ENCODE measurements around the gene ZNF181.

Gene ZNF181

DNA sequence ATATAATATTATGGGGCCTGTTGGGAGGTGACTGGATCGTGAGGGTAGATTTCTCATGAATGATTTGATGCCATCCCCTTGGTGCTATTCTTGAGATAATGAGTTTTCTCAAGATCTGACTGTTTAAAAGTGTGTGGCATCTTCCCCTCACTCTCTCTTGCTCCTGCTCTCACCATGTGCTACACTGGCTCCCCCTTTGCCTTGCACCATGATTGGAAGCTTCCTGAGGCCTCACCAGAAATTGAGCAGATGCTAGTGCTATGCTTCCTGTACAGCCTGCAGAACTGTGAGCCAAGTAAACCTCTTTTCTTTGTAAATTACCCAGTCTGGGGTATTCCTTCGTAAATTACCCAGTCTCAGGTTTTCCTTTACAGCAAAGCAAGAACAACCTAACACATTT, 40.8 kb downstream of the ZNF181 start:
- no peak overlapping the region for H3K4me3 ChIP-seq (ENCODE audit: low read depth, low read length)
- peaks cover 11% of the 10 kb centered on the region for H3K9me3 ChIP-seq (ENCODE audit: severe bottlenecking)
- DNase-seq: no peak
- no peaks in the 10 kb centered on the region for H3K36me3 ChIP-seq
- no peak overlapping the region for H3K27ac ChIP-seq
- H3K27me3 ChIP-seq (ENCODE audit: insufficient read depth, low read depth, severe bottlenecking): no peaks in the 10 kb centered on the region
- TF ChIP-seq, protein P1, sequence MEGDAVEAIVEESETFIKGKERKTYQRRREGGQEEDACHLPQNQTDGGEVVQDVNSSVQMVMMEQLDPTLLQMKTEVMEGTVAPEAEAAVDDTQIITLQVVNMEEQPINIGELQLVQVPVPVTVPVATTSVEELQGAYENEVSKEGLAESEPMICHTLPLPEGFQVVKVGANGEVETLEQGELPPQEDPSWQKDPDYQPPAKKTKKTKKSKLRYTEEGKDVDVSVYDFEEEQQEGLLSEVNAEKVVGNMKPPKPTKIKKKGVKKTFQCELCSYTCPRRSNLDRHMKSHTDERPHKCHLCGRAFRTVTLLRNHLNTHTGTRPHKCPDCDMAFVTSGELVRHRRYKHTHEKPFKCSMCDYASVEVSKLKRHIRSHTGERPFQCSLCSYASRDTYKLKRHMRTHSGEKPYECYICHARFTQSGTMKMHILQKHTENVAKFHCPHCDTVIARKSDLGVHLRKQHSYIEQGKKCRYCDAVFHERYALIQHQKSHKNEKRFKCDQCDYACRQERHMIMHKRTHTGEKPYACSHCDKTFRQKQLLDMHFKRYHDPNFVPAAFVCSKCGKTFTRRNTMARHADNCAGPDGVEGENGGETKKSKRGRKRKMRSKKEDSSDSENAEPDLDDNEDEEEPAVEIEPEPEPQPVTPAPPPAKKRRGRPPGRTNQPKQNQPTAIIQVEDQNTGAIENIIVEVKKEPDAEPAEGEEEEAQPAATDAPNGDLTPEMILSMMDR (IDR thresholded peaks at IDR 0.05; ENCODE audit: low read depth, low read length): no peak

DNA sequence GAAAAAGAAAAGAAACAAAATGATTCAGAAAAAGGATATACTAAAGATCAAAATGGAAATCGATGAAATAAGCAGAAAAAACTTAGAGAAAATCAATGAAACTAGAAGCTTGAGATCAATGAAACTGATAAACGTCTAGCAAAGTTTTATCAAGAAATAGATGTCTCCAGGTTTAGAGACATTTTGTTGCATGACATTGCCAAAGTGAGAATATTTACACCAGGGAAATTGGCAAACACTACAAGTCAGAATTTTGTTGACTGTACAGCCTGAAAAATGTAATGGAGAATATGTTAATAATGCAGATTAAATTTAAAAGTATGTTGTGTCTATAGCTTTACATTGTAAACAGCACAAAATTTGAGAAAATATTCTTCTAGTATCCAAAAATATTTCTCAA, 44.3 kb downstream of the ZNF181 start:
- Histone ChIP-seq H3K4me3 (ENCODE audit: low read depth, low read length) (no peak overlapping the region), H3K9me3 (ENCODE audit: severe bottlenecking) (peaks cover 11% of the 10 kb centered on the region), H3K27me3 (ENCODE audit: insufficient read depth, low read depth, severe bottlenecking) (no peaks in the 10 kb centered on the region), H3K36me3 (no peaks in the 10 kb centered on the region), H3K27ac (no peak overlapping the region)
- no peak for DNase-seq
- TF ChIP-seq, protein P1 (IDR thresholded peaks at IDR 0.05; ENCODE audit: low read depth, low read length): no peak

DNA sequence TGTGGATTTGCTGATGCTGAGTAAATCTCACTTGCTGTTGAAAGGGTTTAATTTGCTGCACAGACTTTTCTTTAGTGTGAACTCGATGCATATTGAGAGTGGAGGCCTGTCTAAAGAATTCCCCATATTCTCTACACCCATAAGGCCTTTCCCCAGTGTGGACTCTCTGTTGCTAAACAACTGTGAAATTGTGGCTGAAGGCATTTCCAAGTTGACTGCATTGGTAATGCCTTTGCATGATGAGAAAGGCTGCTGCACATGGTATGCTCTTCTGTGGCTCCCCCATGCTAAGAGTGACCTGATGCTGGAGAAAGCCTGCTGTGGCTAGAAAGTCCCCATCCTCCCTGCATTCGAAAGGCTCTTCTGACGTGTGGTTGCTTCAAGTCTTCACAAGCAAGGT, 45.6 kb downstream of the ZNF181 start:
- H3K36me3 ChIP-seq: no peaks in the 10 kb centered on the region
- no peak for DNase-seq
- H3K27me3 ChIP-seq (ENCODE audit: insufficient read depth, low read depth, severe bottlenecking): peaks cover 5% of the 10 kb centered on the region
- H3K9me3 ChIP-seq (ENCODE audit: severe bottlenecking): peaks cover 10% of the 10 kb centered on the region
- TF ChIP-seq, protein P1 (IDR thresholded peaks at IDR 0.05; ENCODE audit: low read depth, low read length): no peak
- no peak overlapping the region for H3K4me3 ChIP-seq (ENCODE audit: low read depth, low read length)
- no peak overlapping the region for H3K27ac ChIP-seq

DNA sequence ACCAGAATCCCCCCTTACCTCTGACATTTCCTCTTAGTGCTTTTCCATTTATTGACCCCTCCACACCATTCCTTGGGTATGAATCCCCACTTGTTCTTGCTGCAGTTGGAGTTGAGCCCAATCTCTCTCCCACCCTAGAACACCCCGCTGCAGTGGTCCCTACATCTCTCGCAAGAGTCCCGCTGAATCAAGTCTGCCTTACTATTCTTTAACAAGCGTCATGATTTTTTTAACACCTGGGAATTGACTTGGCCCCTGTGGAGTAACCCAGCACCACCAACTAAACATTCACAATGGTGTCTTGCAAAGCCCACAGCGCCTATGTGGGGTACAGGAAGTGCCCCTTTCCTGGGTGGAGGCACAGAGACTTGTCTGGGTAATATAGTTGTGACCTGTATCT, 52.2 kb downstream of the ZNF181 start:
- H3K27ac ChIP-seq: no peak overlapping the region
- H3K4me3 ChIP-seq (ENCODE audit: low read depth, low read length): no peak overlapping the region
- H3K27me3 ChIP-seq (ENCODE audit: insufficient read depth, low read depth, severe bottlenecking): peaks cover 21% of the 10 kb centered on the region
- TF ChIP-seq, protein P1 (IDR thresholded peaks at IDR 0.05; ENCODE audit: low read depth, low read length): no peak
- peaks cover 5% of the 10 kb centered on the region for H3K9me3 ChIP-seq (ENCODE audit: severe bottlenecking)
- DNase-seq: no peak
- H3K36me3 ChIP-seq: no peaks in the 10 kb centered on the region

DNA sequence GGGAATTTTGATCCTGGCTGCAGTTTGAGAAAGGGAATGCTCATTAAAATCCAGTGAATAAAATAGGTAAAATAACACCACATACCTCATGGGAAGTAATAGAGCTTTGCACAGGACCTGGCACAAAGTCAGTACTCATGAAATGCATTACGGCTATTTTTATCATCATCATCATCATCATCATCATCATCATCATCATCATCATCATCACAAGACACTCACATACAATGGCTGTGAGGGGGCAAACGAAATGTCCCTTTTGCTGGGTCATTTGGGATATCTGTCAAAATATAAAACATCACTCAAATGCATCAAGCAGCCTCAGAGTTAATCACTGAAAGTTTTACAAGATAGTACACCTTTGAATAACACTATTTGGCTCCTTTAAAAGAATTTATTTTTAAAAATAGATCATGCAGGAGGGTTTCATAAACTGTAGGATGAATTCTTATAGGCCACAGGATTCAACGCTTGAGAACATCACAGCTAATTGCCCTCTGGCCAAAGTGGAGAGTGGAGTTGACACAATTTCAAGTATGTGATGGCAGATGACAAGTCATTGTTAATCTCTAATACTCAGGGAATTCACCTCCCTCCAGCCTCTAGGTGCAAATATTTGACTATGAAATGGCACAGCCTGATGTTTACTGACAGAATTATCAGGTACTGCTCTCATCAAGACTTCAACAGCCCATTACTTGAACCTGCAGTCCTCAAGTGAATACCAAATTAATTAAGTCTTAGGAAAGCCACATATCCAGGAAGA, 53.2 kb downstream of the ZNF181 start:
- H3K4me3 ChIP-seq (ENCODE audit: low read depth, low read length): no peak overlapping the region
- peaks cover 5% of the 10 kb centered on the region for H3K9me3 ChIP-seq (ENCODE audit: severe bottlenecking)
- peaks cover 21% of the 10 kb centered on the region for H3K27me3 ChIP-seq (ENCODE audit: insufficient read depth, low read depth, severe bottlenecking)
- TF ChIP-seq, protein P1 (IDR thresholded peaks at IDR 0.05; ENCODE audit: low read depth, low read length): no peak
- H3K36me3 ChIP-seq: no peaks in the 10 kb centered on the region
- no peak overlapping the region for H3K27ac ChIP-seq
- no peak for DNase-seq

DNA sequence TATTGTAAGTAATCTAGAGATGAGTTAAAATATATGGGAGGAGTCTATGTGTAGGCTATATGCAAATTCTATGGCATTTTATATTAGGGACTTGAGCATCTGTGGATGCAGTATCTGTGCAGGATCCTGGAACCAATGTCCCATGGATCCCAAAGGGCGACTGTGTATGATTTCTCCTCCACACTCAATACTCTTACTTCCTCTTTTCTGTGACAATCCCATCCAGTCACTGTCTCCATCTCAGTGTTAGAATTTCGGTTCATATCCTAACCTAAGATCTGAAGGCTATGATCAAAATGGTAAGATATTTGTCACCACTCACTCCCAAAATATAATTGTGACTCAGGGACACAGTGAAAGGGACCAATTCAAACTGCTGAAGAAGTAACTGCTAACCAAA, 54.0 kb downstream of the ZNF181 start:
- Histone ChIP-seq H3K9me3 (ENCODE audit: severe bottlenecking) (peaks cover 5% of the 10 kb centered on the region), H3K27ac (no peak overlapping the region), H3K36me3 (no peaks in the 10 kb centered on the region), H3K4me3 (ENCODE audit: low read depth, low read length) (no peak overlapping the region), H3K27me3 (ENCODE audit: insufficient read depth, low read depth, severe bottlenecking) (peaks cover 21% of the 10 kb centered on the region)
- DNase-seq: no peak
- TF ChIP-seq, protein P1 (IDR thresholded peaks at IDR 0.05; ENCODE audit: low read depth, low read length): no peak
